ENCODE measurements around the gene MX2. TPM values are rescaled to one million over a fixed set of nuclear protein-coding genes. Genes with fewer than 3 reads are reported as not detected.

Gene MX2
- total and polyA plus RNA-seq, 10 of the 15 experiments (the other 5 are each of a cell fraction or from before 2014, with no cell fraction given): 10.5 to 167 (median 46.1) TPM

GRCh38 chr21:41442481-41443186 is 80.8 kb downstream of the MX2 start:
- DNase-seq (ENCODE audit: low read depth, low spot score): no peak
- Histone ChIP-seq H3K4me1 (ENCODE audit: control insufficient read depth, insufficient read depth, low read length) (no peaks in the 10 kb centered on the region), H3K36me3 (ENCODE audit: control insufficient read depth in 2 of 2, insufficient read depth in 2 of 2, low read length in 1 of 2) (peaks cover 35 to 90% of the 10 kb centered on the region in 2 experiments), H2AFZ (ENCODE audit: control insufficient read depth, low read depth, low read length) (no peak overlapping the region), H4K20me1 (ENCODE audit: control insufficient read depth, insufficient read depth) (peaks cover 15% of the 10 kb centered on the region), H3K4me2 (ENCODE audit: control insufficient read depth, insufficient read depth) (no peak overlapping the region), H3K9me3 (replicated peaks; ENCODE audit: control insufficient read depth, insufficient read depth, low read length) (no peaks in the 10 kb centered on the region), H3K9ac (ENCODE audit: control insufficient read depth, insufficient read depth, low read length) (no peak overlapping the region), H3K4me3 (no peak overlapping the region), H3K79me2 (ENCODE audit: control insufficient read depth, insufficient read depth, low read length) (peaks cover 1% of the 10 kb centered on the region), H3K27me3 (replicated peaks in 1 of 2; ENCODE audit: control insufficient read depth in 2 of 2, insufficient read depth in 2 of 2, low read length in 1 of 2) (no peaks in the 10 kb centered on the region), H3K27ac (ENCODE audit: control insufficient read depth, insufficient read depth) (no peak overlapping the region)
- CTCF ChIA-PET: interaction anchor here (2.3 kb wide), 1 partner anchor 31 kb away, joined by 12 read pairs; no protein-coding TSS in a partner anchor
- no peak for ATAC-seq
- RAD21 ChIA-PET (ENCODE audit: unreplicated experiment): no interaction called here
- TF ChIP-seq, protein P1, sequence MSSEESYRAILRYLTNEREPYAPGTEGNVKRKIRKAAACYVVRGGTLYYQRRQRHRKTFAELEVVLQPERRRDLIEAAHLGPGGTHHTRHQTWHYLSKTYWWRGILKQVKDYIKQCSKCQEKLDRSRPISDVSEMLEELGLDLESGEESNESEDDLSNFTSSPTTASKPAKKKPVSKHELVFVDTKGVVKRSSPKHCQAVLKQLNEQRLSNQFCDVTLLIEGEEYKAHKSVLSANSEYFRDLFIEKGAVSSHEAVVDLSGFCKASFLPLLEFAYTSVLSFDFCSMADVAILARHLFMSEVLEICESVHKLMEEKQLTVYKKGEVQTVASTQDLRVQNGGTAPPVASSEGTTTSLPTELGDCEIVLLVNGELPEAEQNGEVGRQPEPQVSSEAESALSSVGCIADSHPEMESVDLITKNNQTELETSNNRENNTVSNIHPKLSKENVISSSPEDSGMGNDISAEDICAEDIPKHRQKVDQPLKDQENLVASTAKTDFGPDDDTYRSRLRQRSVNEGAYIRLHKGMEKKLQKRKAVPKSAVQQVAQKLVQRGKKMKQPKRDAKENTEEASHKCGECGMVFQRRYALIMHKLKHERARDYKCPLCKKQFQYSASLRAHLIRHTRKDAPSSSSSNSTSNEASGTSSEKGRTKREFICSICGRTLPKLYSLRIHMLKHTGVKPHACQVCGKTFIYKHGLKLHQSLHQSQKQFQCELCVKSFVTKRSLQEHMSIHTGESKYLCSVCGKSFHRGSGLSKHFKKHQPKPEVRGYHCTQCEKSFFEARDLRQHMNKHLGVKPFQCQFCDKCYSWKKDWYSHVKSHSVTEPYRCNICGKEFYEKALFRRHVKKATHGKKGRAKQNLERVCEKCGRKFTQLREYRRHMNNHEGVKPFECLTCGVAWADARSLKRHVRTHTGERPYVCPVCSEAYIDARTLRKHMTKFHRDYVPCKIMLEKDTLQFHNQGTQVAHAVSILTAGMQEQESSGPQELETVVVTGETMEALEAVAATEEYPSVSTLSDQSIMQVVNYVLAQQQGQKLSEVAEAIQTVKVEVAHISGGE (CRISPR knock-in tag; IDR thresholded peaks at IDR 0.05): no peak
- no peak for TF ChIP-seq ZNF207 (IDR thresholded peaks at IDR 0.05; ENCODE audit: borderline replicate concordance)
- peak; percentile 42; the same call in 1 of the 2 replicates for TF ChIP-seq POLR2AphosphoS5 (IDR thresholded peaks at IDR 0.05; ENCODE audit: low read length)
- TF ChIP-seq POLR2A (IDR thresholded peaks at IDR 0.05; ENCODE audit: low read depth, low read length): 0 out of 2 replicates have a peak, but pooled peaks have one; percentile 36
- 100% methylated on average over 2 of the region's 2 CpGs for WGBS (ENCODE audit: insufficient coverage, insufficient replicate concordance, low lambda C conversion rate, missing lambda C conversion rate)
- in situ Hi-C loops (cut with MboI) (no loop called here), intact Hi-C loops (cut with micrococcal nuclease; ENCODE audit: unreplicated experiment) (no loop called here)
- peak; percentile 49 for FAIRE-seq
- SMC1A ChIA-PET (ENCODE audit: uncharacterized antibody, unreplicated experiment): interaction anchor here (2.3 kb wide), 1 partner anchor 159 kb away, joined by 7 read pairs; no protein-coding TSS in a partner anchor
- TSS peak; percentile 5 for BruUV-seq (replicated peaks)
- POLR2A ChIA-PET: no interaction called here

Data from GM12878 (cell line).